HG02759 (cell line): ENCODE measurements around the gene PPP6C.
"Not testable (repeated sequence)": the region's sequence is repeated elsewhere in the genome, so short reads cannot be mapped to it uniquely, and the experiment has no call there.

ENCODE experiments used
- ATAC-seq: cut with Tn5 transposase; IDR thresholded peaks from one replicate; pipeline ENCODE4 v1.9.1; 2021; ENCODE audit warnings: mild to moderate bottlenecking, moderate library complexity; ENCODE audit not compliant: unreplicated experiment

Gene PPP6C

GRCh38 chr9:125142560-125143376 lies 46.8 kb downstream of the PPP6C start:
- no peak for ATAC-seq

GRCh38 chr9:125141751-125142150 lies 47.9 kb downstream of the PPP6C start:
- ATAC-seq, result no peak

GRCh38 chr9:125141251-125141650 lies 48.4 kb downstream of the PPP6C start:
- ATAC-seq, result no peak

- no peak for ATAC-seq
Measured at GRCh38 chr9:125140576-125140975, 49.0 kb downstream of the PPP6C start.

GRCh38 chr9:125137200-125137599 lies 52.4 kb downstream of the PPP6C start:
- no peak for ATAC-seq

- ATAC-seq, result no peak
Measured at GRCh38 chr9:125134976-125135375, 54.6 kb downstream of the PPP6C start.

GRCh38 chr9:125133403-125134329 lies 55.9 kb downstream of the PPP6C start:
- no peak for ATAC-seq

GRCh38 chr9:125131778-125132177 lies 57.8 kb downstream of the PPP6C start:
- no peak for ATAC-seq

- ATAC-seq, result peak; percentile 97
Measured at GRCh38 chr9:125126019-125126746, 63.4 kb downstream of the PPP6C start.

- ATAC-seq, result no peak
Measured at GRCh38 chr9:125125523-125125922, 64.1 kb downstream of the PPP6C start.

- no peak for ATAC-seq
Measured at GRCh38 chr9:125121146-125121545, 68.5 kb downstream of the PPP6C start.

- ATAC-seq, result no peak
Measured at GRCh38 chr9:125119643-125120286, 69.8 kb downstream of the PPP6C start.

- not testable (repeated sequence) for ATAC-seq
Measured at GRCh38 chr9:125118696-125119095, 70.9 kb downstream of the PPP6C start.

- not testable (repeated sequence) for ATAC-seq
Measured at GRCh38 chr9:125114503-125114902, 75.1 kb downstream of the PPP6C start.

GRCh38 chr9:125110464-125110863 lies 79.1 kb downstream of the PPP6C start:
- ATAC-seq, result no peak

GRCh38 chr9:125108541-125108940 lies 81.1 kb downstream of the PPP6C start:
- not testable (repeated sequence) for ATAC-seq

- ATAC-seq, result no peak
Measured at GRCh38 chr9:125106285-125106893, 83.2 kb downstream of the PPP6C start.

GRCh38 chr9:125103770-125104460 lies 85.7 kb downstream of the PPP6C start:
- no peak for ATAC-seq

GRCh38 chr9:125103021-125103420 lies 86.6 kb downstream of the PPP6C start:
- no peak for ATAC-seq

- ATAC-seq, result no peak
Measured at GRCh38 chr9:125100822-125101221, 88.8 kb downstream of the PPP6C start.
